ENCODE data around the gene ARSI. TPM values are rescaled to one million over a fixed set of nuclear protein-coding genes. Genes with fewer than 3 reads are reported as not detected.
A peak's percentile ranks its signal among the peaks of the same experiment; 100 is the strongest.

ARSI gene
- polyA plus RNA-seq, 2 of the 4 experiments (the other 2 are of a cell fraction) = 2.9 to 22.0 TPM

DNA sequence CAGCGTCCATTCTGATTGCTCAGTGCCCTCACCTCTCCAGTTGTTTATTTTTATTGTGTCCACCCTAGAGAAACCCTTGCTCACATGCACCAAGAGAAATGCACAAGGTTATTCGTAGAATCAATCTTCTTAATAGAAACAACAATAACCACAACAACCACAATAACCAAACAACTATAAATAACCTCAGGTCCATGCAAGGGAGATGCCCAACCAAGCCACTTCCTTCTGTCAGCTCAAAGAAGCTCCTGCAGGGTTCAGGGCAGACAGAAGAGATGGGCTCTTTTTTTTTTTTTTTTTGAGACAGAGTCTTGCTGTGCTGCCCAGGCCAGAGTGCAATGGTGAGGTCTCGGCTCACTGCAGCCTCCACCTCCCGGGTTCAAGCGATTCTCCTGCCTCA is 39.9 kb upstream of the ARSI start:
- Histone ChIP-seq H3K9me3 (no peaks in the 10 kb centered on the region), H3K4me2 (no peak overlapping the region), H3K4me3 (no peak overlapping the region), H3K4me1 (peaks cover 5% of the 10 kb centered on the region; the same call in 1 of the 3 replicates), H3K27ac (no peak overlapping the region)
- CTCF ChIA-PET = interaction anchor here (0.7 to 5.7 kb wide), 4 partner anchors 8 to 125 kb away, joined by 3 to 56 read pairs (median 4); no protein-coding TSS in a partner anchor
- POLR2A ChIA-PET = no interaction called here
- 85% methylated on average over 5 of the region's 5 CpGs for WGBS (ENCODE audit: missing lambda C conversion rate)
- ATAC-seq (no peak), DNase-seq (ENCODE audit: low read depth in 1 of 2, low spot score in 1 of 2) (no peak), FAIRE-seq (no peak)
- no peak for TF ChIP-seq NFE2L2 (conservative IDR thresholded peaks at IDR 0.05; ENCODE audit: low read length)
- TF ChIP-seq, protein P1, sequence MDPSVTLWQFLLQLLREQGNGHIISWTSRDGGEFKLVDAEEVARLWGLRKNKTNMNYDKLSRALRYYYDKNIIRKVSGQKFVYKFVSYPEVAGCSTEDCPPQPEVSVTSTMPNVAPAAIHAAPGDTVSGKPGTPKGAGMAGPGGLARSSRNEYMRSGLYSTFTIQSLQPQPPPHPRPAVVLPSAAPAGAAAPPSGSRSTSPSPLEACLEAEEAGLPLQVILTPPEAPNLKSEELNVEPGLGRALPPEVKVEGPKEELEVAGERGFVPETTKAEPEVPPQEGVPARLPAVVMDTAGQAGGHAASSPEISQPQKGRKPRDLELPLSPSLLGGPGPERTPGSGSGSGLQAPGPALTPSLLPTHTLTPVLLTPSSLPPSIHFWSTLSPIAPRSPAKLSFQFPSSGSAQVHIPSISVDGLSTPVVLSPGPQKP (IDR thresholded peaks at IDR 0.05; ENCODE audit: low read depth, low read length) = no peak
- no peak for TF ChIP-seq HOXB5 (CRISPR knock-in tag; IDR thresholded peaks at IDR 0.05)
- no peak for TF ChIP-seq FOXS1 (CRISPR knock-in tag; IDR thresholded peaks at IDR 0.05)
- TF ChIP-seq RNF2 (IDR thresholded peaks at IDR 0.05; ENCODE audit: borderline replicate concordance, low read depth) = no peak
- TF ChIP-seq KDM5A (IDR thresholded peaks at IDR 0.05) = no peak
- TF ChIP-seq MYC (IDR thresholded peaks at IDR 0.05; ENCODE audit: borderline replicate concordance, low read length) = no peak
- TF ChIP-seq KDM1A (IDR thresholded peaks at IDR 0.05; ENCODE audit: low read depth) = no peak
- TF ChIP-seq, protein P2, sequence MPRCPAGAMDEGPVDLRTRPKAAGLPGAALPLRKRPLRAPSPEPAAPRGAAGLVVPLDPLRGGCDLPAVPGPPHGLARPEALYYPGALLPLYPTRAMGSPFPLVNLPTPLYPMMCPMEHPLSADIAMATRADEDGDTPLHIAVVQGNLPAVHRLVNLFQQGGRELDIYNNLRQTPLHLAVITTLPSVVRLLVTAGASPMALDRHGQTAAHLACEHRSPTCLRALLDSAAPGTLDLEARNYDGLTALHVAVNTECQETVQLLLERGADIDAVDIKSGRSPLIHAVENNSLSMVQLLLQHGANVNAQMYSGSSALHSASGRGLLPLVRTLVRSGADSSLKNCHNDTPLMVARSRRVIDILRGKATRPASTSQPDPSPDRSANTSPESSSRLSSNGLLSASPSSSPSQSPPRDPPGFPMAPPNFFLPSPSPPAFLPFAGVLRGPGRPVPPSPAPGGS (IDR thresholded peaks at IDR 0.05) = no peak
- no peak for TF ChIP-seq FOSB (CRISPR knock-in tag; IDR thresholded peaks at IDR 0.05)
- TF ChIP-seq RFX5 (IDR thresholded peaks at IDR 0.05) = no peak

DNA sequence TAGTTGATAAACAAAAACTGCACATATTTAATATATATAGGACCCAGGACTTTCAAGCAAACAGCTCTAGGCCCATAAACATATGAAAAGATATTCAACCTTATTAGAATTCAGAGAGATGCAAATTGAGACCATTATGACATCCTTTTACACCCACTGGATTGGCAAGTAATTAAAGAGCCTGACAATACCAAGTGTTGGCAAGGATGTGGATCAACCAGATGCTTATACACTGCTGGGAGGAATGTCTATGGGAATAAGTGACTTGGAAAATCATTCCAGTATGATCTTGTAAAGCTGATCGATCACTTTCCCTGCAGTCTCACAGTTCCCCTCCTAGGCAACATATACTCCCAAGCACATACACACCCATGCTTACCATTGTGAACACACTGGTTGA is 39.3 kb upstream of the ARSI start:
- Histone ChIP-seq H3K9me3 (no peaks in the 10 kb centered on the region), H3K27ac (no peak overlapping the region), H3K4me1 (peaks cover 5% of the 10 kb centered on the region; the same call in 1 of the 3 replicates), H3K4me2 (no peak overlapping the region), H3K4me3 (no peak overlapping the region)
- FAIRE-seq = no peak
- no peak for DNase-seq (ENCODE audit: low read depth in 1 of 2, low spot score in 1 of 2)
- TF ChIP-seq ZFP36 (IDR thresholded peaks at IDR 0.05; ENCODE audit: borderline replicate concordance, partially characterized antibody) = peak; percentile 35
- TF ChIP-seq JUNB (IDR thresholded peaks at IDR 0.05) = no peak
- WGBS (ENCODE audit: missing lambda C conversion rate) = 79% methylated on average over 1 of the region's 1 CpG
- no peak for ATAC-seq
- ChIA-PET CTCF (interaction anchor here (0.7 to 5.7 kb wide), 4 partner anchors 9 to 124 kb away, joined by 3 to 56 read pairs (median 4); no protein-coding TSS in a partner anchor), POLR2A (no interaction called here)

DNA sequence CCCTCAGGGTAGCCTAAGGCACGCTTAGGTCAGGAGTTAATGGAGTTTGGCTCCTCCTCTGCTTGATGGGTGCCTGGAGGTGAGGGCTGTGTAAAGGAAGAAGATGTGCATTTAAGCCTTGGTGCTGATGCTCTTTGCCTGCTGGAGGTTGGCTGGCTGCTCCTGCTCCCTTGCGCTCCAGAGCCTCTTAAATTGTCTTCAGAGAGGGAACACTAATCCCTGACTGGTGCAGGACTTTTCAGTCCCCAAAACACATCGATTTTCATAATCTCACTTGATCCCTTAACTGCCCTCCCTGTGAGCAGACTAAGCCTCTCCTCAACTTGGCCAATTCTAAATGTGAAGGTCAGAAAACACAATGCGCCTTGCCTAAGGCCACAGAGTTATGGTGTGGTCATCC is 38.6 kb upstream of the ARSI start:
- Histone ChIP-seq H3K4me1 (peaks cover 5% of the 10 kb centered on the region; the same call in 1 of the 3 replicates), H3K9me3 (no peaks in the 10 kb centered on the region), H3K4me2 (no peak overlapping the region), H3K27ac (no peak overlapping the region), H3K4me3 (no peak overlapping the region)
- POLR2A ChIA-PET = no interaction called here
- WGBS (ENCODE audit: missing lambda C conversion rate) = 55% methylated on average over 4 of the region's 4 CpGs
- ATAC-seq = no peak
- FAIRE-seq = no peak
- TF ChIP-seq ZC3H11A (IDR thresholded peaks at IDR 0.05) (no peak), GATA3 (IDR thresholded peaks at IDR 0.05; ENCODE audit: borderline replicate concordance) (no peak), RCOR1 (IDR thresholded peaks at IDR 0.05; ENCODE audit: low read depth, low read length) (no peak), JUNB (IDR thresholded peaks at IDR 0.05) (no peak), HEYL (CRISPR knock-in tag; IDR thresholded peaks at IDR 0.05) (no peak), NPAS2 (CRISPR knock-in tag; IDR thresholded peaks at IDR 0.05; ENCODE audit: borderline replicate concordance) (no peak), FOSL2 (IDR thresholded peaks at IDR 0.05) (no peak), FOSL2 (CRISPR knock-in tag; IDR thresholded peaks at IDR 0.05) (no peak)
- TF ChIP-seq, protein P3, sequence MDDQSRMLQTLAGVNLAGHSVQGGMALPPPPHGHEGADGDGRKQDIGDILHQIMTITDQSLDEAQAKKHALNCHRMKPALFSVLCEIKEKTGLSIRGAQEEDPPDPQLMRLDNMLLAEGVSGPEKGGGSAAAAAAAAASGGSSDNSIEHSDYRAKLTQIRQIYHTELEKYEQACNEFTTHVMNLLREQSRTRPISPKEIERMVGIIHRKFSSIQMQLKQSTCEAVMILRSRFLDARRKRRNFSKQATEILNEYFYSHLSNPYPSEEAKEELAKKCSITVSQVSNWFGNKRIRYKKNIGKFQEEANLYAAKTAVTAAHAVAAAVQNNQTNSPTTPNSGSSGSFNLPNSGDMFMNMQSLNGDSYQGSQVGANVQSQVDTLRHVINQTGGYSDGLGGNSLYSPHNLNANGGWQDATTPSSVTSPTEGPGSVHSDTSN (IDR thresholded peaks at IDR 0.05) = no peak
- TF ChIP-seq, protein P1 (IDR thresholded peaks at IDR 0.05; ENCODE audit: low read depth, low read length) = no peak
- DNase-seq (ENCODE audit: low read depth in 1 of 2, low spot score in 1 of 2) = no peak
- CTCF ChIA-PET = interaction anchor here (5.7 kb wide), 1 partner anchor 9 kb away, joined by 56 read pairs; no protein-coding TSS in a partner anchor
